ENCODE data around the gene GHRH. TPM values are rescaled to one million over a fixed set of nuclear protein-coding genes. Genes with fewer than 3 reads are reported as not detected.

Gene GHRH
- total RNA-seq, 1 donor from 2014 or later, result not detected

- no peak overlapping the region for H3K4me3 Mint-ChIP-seq
- peaks cover 5% of the 10 kb centered on the region for H3K4me1 Mint-ChIP-seq (ENCODE audit: low read depth)
- H3K36me3 Mint-ChIP-seq (ENCODE audit: low read depth), result peaks cover 37% of the 10 kb centered on the region
- H3K27ac Mint-ChIP-seq, result no peak overlapping the region
- no peaks in the 10 kb centered on the region for H3K9me3 Mint-ChIP-seq
- no peak for DNase-seq (ENCODE audit: low spot score)
- intact Hi-C loops (cut with micrococcal nuclease), result no loop called here
- no peaks in the 10 kb centered on the region for H3K27me3 Mint-ChIP-seq (ENCODE audit: insufficient read depth)
Observed at GRCh38 chr20:37222086-37222485, 39.5 kb downstream of the GHRH start.

- intact Hi-C loops (cut with micrococcal nuclease), result no loop called here
- Mint-ChIP-seq H3K9me3 (no peaks in the 10 kb centered on the region), H3K4me3 (no peak overlapping the region), H3K27me3 (ENCODE audit: insufficient read depth) (no peaks in the 10 kb centered on the region), H3K4me1 (ENCODE audit: low read depth) (peaks cover 6% of the 10 kb centered on the region), H3K27ac (no peak overlapping the region), H3K36me3 (ENCODE audit: low read depth) (peaks cover 37% of the 10 kb centered on the region)
- DNase-seq (ENCODE audit: low spot score), result no peak
Observed at GRCh38 chr20:37220731-37221130, 40.9 kb downstream of the GHRH start.

GRCh38 chr20:37219751-37220668, 41.6 kb downstream of the GHRH start:
- Mint-ChIP-seq H3K4me1 (ENCODE audit: low read depth) (peaks cover 13% of the 10 kb centered on the region), H3K27me3 (ENCODE audit: insufficient read depth) (no peaks in the 10 kb centered on the region), H3K9me3 (no peaks in the 10 kb centered on the region), H3K36me3 (ENCODE audit: low read depth) (peaks cover 37% of the 10 kb centered on the region), H3K27ac (no peak overlapping the region), H3K4me3 (no peak overlapping the region)
- intact Hi-C loops (cut with micrococcal nuclease), result loop anchor here (2.0 kb wide), 1 partner anchor 15 kb away; no protein-coding TSS in a partner anchor
- DNase-seq (ENCODE audit: low spot score), result no peak

GRCh38 chr20:37218976-37219375, 42.6 kb downstream of the GHRH start:
- intact Hi-C loops (cut with micrococcal nuclease), result loop anchor here (2.0 kb wide), 1 partner anchor 16 kb away; no protein-coding TSS in a partner anchor
- H3K4me3 Mint-ChIP-seq, result no peak overlapping the region
- DNase-seq (ENCODE audit: low spot score), result no peak
- peaks cover 14% of the 10 kb centered on the region for H3K4me1 Mint-ChIP-seq (ENCODE audit: low read depth)
- no peaks in the 10 kb centered on the region for H3K27me3 Mint-ChIP-seq (ENCODE audit: insufficient read depth)
- H3K9me3 Mint-ChIP-seq, result no peaks in the 10 kb centered on the region
- no peak overlapping the region for H3K27ac Mint-ChIP-seq
- peaks cover 33% of the 10 kb centered on the region for H3K36me3 Mint-ChIP-seq (ENCODE audit: low read depth)

GRCh38 chr20:37218441-37218840, 43.2 kb downstream of the GHRH start:
- no peaks in the 10 kb centered on the region for H3K27me3 Mint-ChIP-seq (ENCODE audit: insufficient read depth)
- H3K4me1 Mint-ChIP-seq (ENCODE audit: low read depth), result peaks cover 14% of the 10 kb centered on the region
- intact Hi-C loops (cut with micrococcal nuclease), result loop anchor here (2.0 kb wide), 1 partner anchor 16 kb away; no protein-coding TSS in a partner anchor
- no peak overlapping the region for H3K4me3 Mint-ChIP-seq
- H3K27ac Mint-ChIP-seq, result no peak overlapping the region
- peaks cover 32% of the 10 kb centered on the region for H3K36me3 Mint-ChIP-seq (ENCODE audit: low read depth)
- DNase-seq (ENCODE audit: low spot score), result no peak
- no peaks in the 10 kb centered on the region for H3K9me3 Mint-ChIP-seq

- Mint-ChIP-seq H3K27ac (no peak overlapping the region), H3K36me3 (ENCODE audit: low read depth) (peaks cover 46% of the 10 kb centered on the region), H3K4me3 (no peak overlapping the region), H3K27me3 (ENCODE audit: insufficient read depth) (no peaks in the 10 kb centered on the region), H3K9me3 (no peaks in the 10 kb centered on the region), H3K4me1 (ENCODE audit: low read depth) (no peaks in the 10 kb centered on the region)
- intact Hi-C loops (cut with micrococcal nuclease), result no loop called here
- no peak for DNase-seq (ENCODE audit: low spot score)
Observed at GRCh38 chr20:37209661-37210314, 51.8 kb downstream of the GHRH start.

GRCh38 chr20:37209193-37209592, 52.4 kb downstream of the GHRH start:
- no peak overlapping the region for H3K27ac Mint-ChIP-seq
- H3K4me1 Mint-ChIP-seq (ENCODE audit: low read depth), result no peaks in the 10 kb centered on the region
- H3K9me3 Mint-ChIP-seq, result no peaks in the 10 kb centered on the region
- no peaks in the 10 kb centered on the region for H3K27me3 Mint-ChIP-seq (ENCODE audit: insufficient read depth)
- H3K36me3 Mint-ChIP-seq (ENCODE audit: low read depth), result peaks cover 48% of the 10 kb centered on the region
- intact Hi-C loops (cut with micrococcal nuclease), result no loop called here
- H3K4me3 Mint-ChIP-seq, result no peak overlapping the region
- no peak for DNase-seq (ENCODE audit: low spot score)

GRCh38 chr20:37207171-37207570, 54.4 kb downstream of the GHRH start:
- DNase-seq (ENCODE audit: low spot score), result no peak
- Mint-ChIP-seq H3K4me3 (no peak overlapping the region), H3K36me3 (ENCODE audit: low read depth) (peaks cover 46% of the 10 kb centered on the region), H3K27ac (no peak overlapping the region), H3K27me3 (ENCODE audit: insufficient read depth) (no peaks in the 10 kb centered on the region), H3K9me3 (no peaks in the 10 kb centered on the region), H3K4me1 (ENCODE audit: low read depth) (peaks cover 1% of the 10 kb centered on the region)
- intact Hi-C loops (cut with micrococcal nuclease), result no loop called here

- intact Hi-C loops (cut with micrococcal nuclease), result no loop called here
- Mint-ChIP-seq H3K36me3 (ENCODE audit: low read depth) (peaks cover 51% of the 10 kb centered on the region), H3K4me3 (no peak overlapping the region)
Observed at GRCh38 chr20:37205794-37206193, 55.8 kb downstream of the GHRH start.

GRCh38 chr20:37205130-37205529, 56.5 kb downstream of the GHRH start:
- no peak for DNase-seq (ENCODE audit: low spot score)
- intact Hi-C loops (cut with micrococcal nuclease), result no loop called here
- Mint-ChIP-seq H3K27me3 (ENCODE audit: insufficient read depth) (no peaks in the 10 kb centered on the region), H3K36me3 (ENCODE audit: low read depth) (peaks cover 55% of the 10 kb centered on the region), H3K9me3 (no peaks in the 10 kb centered on the region), H3K4me3 (no peak overlapping the region), H3K4me1 (ENCODE audit: low read depth) (peaks cover 12% of the 10 kb centered on the region), H3K27ac (no peak overlapping the region)

More at GRCh38 chr20:37205794-37206193, 55.8 kb downstream of the GHRH start:
- no peak for DNase-seq (ENCODE audit: low spot score)
- Mint-ChIP-seq H3K9me3 (no peaks in the 10 kb centered on the region), H3K4me1 (ENCODE audit: low read depth) (peaks cover 12% of the 10 kb centered on the region), H3K27ac (no peak overlapping the region), H3K27me3 (ENCODE audit: insufficient read depth) (no peaks in the 10 kb centered on the region)

- H3K4me3 Mint-ChIP-seq, result no peak overlapping the region
- no peaks in the 10 kb centered on the region for H3K9me3 Mint-ChIP-seq
- H3K27me3 Mint-ChIP-seq (ENCODE audit: insufficient read depth), result no peaks in the 10 kb centered on the region
- intact Hi-C loops (cut with micrococcal nuclease), result no loop called here
- H3K36me3 Mint-ChIP-seq (ENCODE audit: low read depth), result peaks cover 60% of the 10 kb centered on the region
- no peak overlapping the region for H3K27ac Mint-ChIP-seq
- peaks cover 12% of the 10 kb centered on the region for H3K4me1 Mint-ChIP-seq (ENCODE audit: low read depth)
- no peak for DNase-seq (ENCODE audit: low spot score)
Observed at GRCh38 chr20:37204056-37204455, 57.6 kb downstream of the GHRH start.

GRCh38 chr20:37202267-37202943, 59.2 kb downstream of the GHRH start:
- Mint-ChIP-seq H3K36me3 (ENCODE audit: low read depth) (peaks cover 61% of the 10 kb centered on the region), H3K27me3 (ENCODE audit: insufficient read depth) (no peaks in the 10 kb centered on the region), H3K27ac (no peak overlapping the region), H3K9me3 (no peaks in the 10 kb centered on the region), H3K4me3 (no peak overlapping the region), H3K4me1 (ENCODE audit: low read depth) (peaks cover 12% of the 10 kb centered on the region)
- intact Hi-C loops (cut with micrococcal nuclease), result loop anchor here (1.0 kb wide), 1 partner anchor 332 kb away; no protein-coding TSS in a partner anchor
- no peak for DNase-seq (ENCODE audit: low spot score)

GRCh38 chr20:37201827-37202162, 59.8 kb downstream of the GHRH start:
- Mint-ChIP-seq H3K4me3 (no peak overlapping the region), H3K27me3 (ENCODE audit: insufficient read depth) (no peaks in the 10 kb centered on the region), H3K4me1 (ENCODE audit: low read depth) (peaks cover 18% of the 10 kb centered on the region), H3K9me3 (no peaks in the 10 kb centered on the region), H3K36me3 (ENCODE audit: low read depth) (peaks cover 61% of the 10 kb centered on the region), H3K27ac (no peak overlapping the region)
- no peak for DNase-seq (ENCODE audit: low spot score)
- intact Hi-C loops (cut with micrococcal nuclease), result loop anchor here (1.0 kb wide), 1 partner anchor 333 kb away; no protein-coding TSS in a partner anchor
